NCI-H1436 (cell line): ENCODE results near the gene B3GNT3.

Source experiments
- DNase-seq: peaks from one replicate; lab custom pipeline; 2025; lab: John Stamatoyannopoulos, UW

Gene B3GNT3

DNA sequence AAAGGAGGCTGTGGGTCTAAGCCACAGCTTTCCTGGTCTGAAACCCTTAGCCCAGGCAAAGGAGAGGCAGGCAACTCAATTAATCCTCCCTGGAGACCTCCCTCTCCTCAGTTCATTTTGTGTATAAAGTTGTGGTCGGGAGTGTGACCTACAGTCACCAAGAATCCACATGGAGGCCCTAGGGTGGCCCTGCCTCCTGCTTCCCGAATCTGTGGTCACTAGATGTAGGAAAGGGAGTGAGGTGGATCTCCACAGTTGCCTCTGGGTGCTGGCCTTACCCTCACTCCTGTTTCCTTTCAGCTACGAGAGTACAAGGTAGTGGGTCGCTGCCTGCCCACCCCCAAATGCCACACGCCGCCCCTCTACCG, 66.0 kb downstream of the B3GNT3 start:
- DNase-seq = no peak

DNA sequence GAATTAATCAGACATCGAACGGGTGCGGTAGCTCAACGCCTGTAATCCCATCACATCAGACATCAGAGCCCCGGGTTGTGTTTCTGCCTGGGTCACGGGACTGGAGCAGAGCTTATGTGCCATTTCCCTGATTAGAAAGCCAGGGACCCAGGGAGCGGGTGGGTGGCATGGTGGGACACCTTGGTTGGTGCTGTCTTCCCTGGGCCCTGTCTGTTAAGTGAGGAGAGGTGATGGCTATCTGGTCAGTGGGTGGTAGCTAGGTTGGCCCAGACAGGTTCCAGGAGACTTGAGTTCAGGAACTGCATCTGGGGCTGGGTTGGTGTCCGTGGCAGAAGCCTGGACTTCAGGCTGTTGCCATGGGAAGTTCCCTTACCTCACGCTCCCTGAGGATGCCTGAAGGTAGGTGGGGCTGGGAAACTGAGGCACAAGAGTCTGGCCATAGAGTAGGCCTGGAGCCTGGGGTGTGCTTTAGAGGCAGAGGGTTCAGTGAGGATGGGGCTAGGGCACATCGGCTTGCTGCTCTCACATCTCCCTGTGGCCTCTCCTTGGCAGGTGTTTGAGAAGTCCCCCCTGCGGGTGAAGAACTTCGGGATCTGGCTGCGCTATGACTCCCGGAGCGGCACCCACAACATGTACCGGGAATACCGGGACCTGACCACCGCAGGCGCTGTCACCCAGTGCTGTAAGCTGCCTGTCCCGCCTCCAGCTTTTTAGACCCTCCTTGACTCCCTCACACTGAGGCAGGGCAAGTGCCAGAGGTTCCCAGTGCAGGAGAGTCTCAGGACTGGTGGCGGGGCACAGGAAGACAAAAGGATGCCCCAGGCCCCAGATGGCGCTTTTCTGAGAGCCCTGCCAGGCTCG, 66.8 kb downstream of the B3GNT3 start:
- no peak for DNase-seq

DNA sequence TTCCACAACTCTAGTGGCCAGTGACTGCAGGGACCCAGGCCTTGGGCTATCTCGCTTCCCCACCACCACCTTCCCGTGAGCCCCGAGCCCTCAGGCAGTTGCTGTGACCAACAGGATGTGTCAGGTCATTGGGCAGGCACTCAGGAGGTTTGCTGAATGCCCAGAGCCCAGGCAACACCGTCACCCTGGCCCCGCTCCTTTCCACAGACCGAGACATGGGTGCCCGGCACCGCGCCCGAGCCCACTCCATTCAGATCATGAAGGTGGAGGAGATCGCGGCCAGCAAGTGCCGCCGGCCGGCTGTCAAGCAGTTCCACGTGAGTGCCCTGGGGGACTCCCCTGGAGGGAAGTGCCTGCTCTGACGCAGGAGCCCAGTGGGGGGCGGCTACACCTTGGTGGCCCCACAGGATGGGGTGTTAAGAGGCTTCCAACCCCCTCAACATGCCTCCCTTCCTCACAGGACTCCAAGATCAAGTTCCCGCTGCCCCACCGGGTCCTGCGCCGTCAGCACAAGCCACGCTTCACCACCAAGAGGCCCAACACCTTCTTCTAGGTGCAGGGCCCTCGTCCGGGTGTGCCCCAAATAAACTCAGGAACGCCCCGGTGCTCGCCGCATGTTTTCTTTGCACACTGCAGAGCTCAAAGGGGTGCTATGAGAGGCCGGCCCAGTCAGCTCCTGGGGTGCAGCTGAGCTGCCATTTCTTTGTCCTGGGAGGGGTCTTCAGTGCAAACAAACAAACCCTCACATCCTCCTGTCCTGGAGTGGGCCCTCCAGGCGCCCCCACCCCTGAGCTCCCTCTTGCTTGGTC, 68.0 kb downstream of the B3GNT3 start:
- DNase-seq = no peak
